SK-N-SH (cell line): ENCODE results near the gene CD86. TPM values are rescaled to one million over a fixed set of nuclear protein-coding genes. Genes with fewer than 3 reads are reported as not detected.

Experiments used
- CTCF ChIA-PET: fragments of 300-600, 350-600 bp; formaldehyde crosslinking; extraction: SDS; loops from one replicate; lab custom pipeline; 2021; lab: Yijun Ruan, JAX
- POLR2A ChIA-PET: fragments of 350-600 bp; sonication (Branson Sonifier 250); formaldehyde crosslinking; extraction: SDS; loops from one replicate; lab custom pipeline; 2020; ENCODE audit warnings: antibody characterized with exemption, inconsistent platforms; lab: Yijun Ruan, JAX
- DNase-seq: peaks from one replicate; pipeline ENCODE4 v3.0.0; 2012
- H2AFZ ChIP-seq: fragments of 200-600 bp; sonication (generic); 2 replicates; pipeline ENCODE4 v1.8.1; 2016; ENCODE audit warnings: antibody characterized with exemption, mild to moderate bottlenecking, low read depth
- H3F3A ChIP-seq: fragments of 200-600 bp; sonication (generic); replicated peaks from 2 replicates; pipeline ENCODE3; 2016; ENCODE audit warnings: antibody characterized with exemption, mild to moderate bottlenecking; ENCODE audit not compliant: insufficient read depth
- H3K27ac ChIP-seq, 2 experiments: fragments of 200-500 bp in 1 of 2; fragments of 200-600 bp in 1 of 2; sonication (Bioruptor generic) in 1 of 2; sonication (generic), shearing (Covaris generic) in 1 of 2; 2 replicates each; pipeline versions ENCODE4 v1.5.1 to v1.6.1; 2014 to 2016; ENCODE audit warnings: low read depth in 2 of 2, inconsistent platforms in 1 of 2, low read length in 1 of 2, mild to moderate bottlenecking in 1 of 2, mixed read lengths in 1 of 2
- H3K27me3 ChIP-seq: fragments of 200-600 bp; sonication (generic), shearing (Covaris generic); 2 replicates; pipeline ENCODE4 v1.6.1; 2016; ENCODE audit warnings: mixed run types; ENCODE audit not compliant: insufficient read depth
- H3K36me3 ChIP-seq, 2 experiments: fragments of 200-500 bp in 1 of 2; fragments of 200-600 bp in 1 of 2; sonication (Bioruptor generic) in 1 of 2; sonication (generic) in 1 of 2; replicated peaks in 1 of 2; 2 replicates each; pipeline versions ENCODE3 to v1.5.1; 2014 to 2016; ENCODE audit warnings: low read length in 1 of 2, mild to moderate bottlenecking in 1 of 2; ENCODE audit not compliant: insufficient read depth in 2 of 2, control insufficient read depth in 1 of 2
- H3K4me1 ChIP-seq, 2 experiments: fragments of 200-500 bp in 1 of 2; fragments of 200-600 bp in 1 of 2; sonication (Bioruptor generic) in 1 of 2; sonication (generic), shearing (Covaris generic) in 1 of 2; 2 replicates each; pipeline versions ENCODE4 v1.5.1 to v1.6.1; 2014 to 2016; ENCODE audit warnings: low read depth in 1 of 2, low read length in 1 of 2, mixed run types in 1 of 2; ENCODE audit not compliant: insufficient read depth in 2 of 2, control insufficient read depth in 1 of 2
- H3K4me2 ChIP-seq: fragments of 200-600 bp; sonication (generic), shearing (Covaris generic); 2 replicates; pipeline ENCODE4 v1.6.1; 2017; ENCODE audit warnings: mixed run types
- H3K4me3 ChIP-seq, 2 experiments: fragments of 200-500 bp in 1 of 2; fragments of 200-600 bp in 1 of 2; sonication (Bioruptor generic) in 1 of 2; sonication (generic), shearing (Covaris generic) in 1 of 2; 2 replicates each; pipeline versions ENCODE4 v1.5.1 to v1.8.1; 2014 to 2016; ENCODE audit warnings: low read depth in 2 of 2, inconsistent platforms in 1 of 2, low read length in 1 of 2, mild to moderate bottlenecking in 1 of 2, mixed read lengths in 1 of 2, moderate library complexity in 1 of 2
- H3K79me2 ChIP-seq: fragments of 200-600 bp; sonication (generic); 2 replicates; pipeline ENCODE4 v1.8.1; 2017; ENCODE audit warnings: mild to moderate bottlenecking; ENCODE audit not compliant: insufficient read depth
- H3K9ac ChIP-seq: fragments of 200-600 bp; sonication (generic); 2 replicates; pipeline ENCODE4 v1.6.1; 2017; ENCODE audit warnings: mixed run types
- H3K9me2 ChIP-seq: fragments of 200-600 bp; sonication (generic); 2 replicates; pipeline ENCODE4 v1.6.1; 2017; ENCODE audit warnings: mixed run types
- H3K9me3 ChIP-seq: fragments of 200-600 bp; sonication (generic); 2 replicates; pipeline ENCODE4 v1.6.1; 2017; ENCODE audit warnings: mixed run types, mild to moderate bottlenecking, moderate library complexity
- H4K20me1 ChIP-seq: fragments of 200-600 bp; sonication (generic); 2 replicates; pipeline ENCODE4 v1.6.1; 2017; ENCODE audit warnings: mild to moderate bottlenecking, mixed run types; ENCODE audit not compliant: insufficient read depth
- CTCF ChIP-seq: fragments of 200-600 bp; sonication (generic); IDR thresholded peaks from 2 replicates; pipeline ENCODE4 v1.6.1; 2017; ENCODE audit warnings: antibody characterized with exemption, mild to moderate bottlenecking, moderate library complexity
- EP300 ChIP-seq, 2 experiments: IDR thresholded peaks; 2 replicates each; pipeline versions ENCODE4 v1.4.0 to v1.6.1; 2012; ENCODE audit warnings: borderline replicate concordance in 1 of 2, low read depth in 1 of 2, low read length in 1 of 2
- FOSL2 ChIP-seq: IDR thresholded peaks from 2 replicates; pipeline ENCODE4 v1.4.0; 2012; ENCODE audit warnings: low read depth, mild to moderate bottlenecking, moderate library complexity, borderline replicate concordance
- FOXJ3 ChIP-seq: sonication (generic); formaldehyde crosslinking; IDR thresholded peaks from 2 replicates; pipeline ENCODE4 v1.5.1; 2020; ENCODE audit warnings: mild to moderate bottlenecking, missing genetic modification reagents
- FOXM1 ChIP-seq: IDR thresholded peaks from 2 replicates; pipeline ENCODE4 v1.4.0; 2012; ENCODE audit warnings: low read depth, mild to moderate bottlenecking
- GATA2 ChIP-seq: sonication (generic); formaldehyde crosslinking; IDR thresholded peaks from 2 replicates; pipeline ENCODE4 v1.5.0; 2020; ENCODE audit warnings: mild to moderate bottlenecking, missing genetic modification reagents
- IRF3 ChIP-seq: fragments of 150-350 bp; IDR thresholded peaks from 2 replicates; pipeline ENCODE4 v1.6.1; 2016; ENCODE audit warnings: mild to moderate bottlenecking, low read depth, low read length
- MAX ChIP-seq: IDR thresholded peaks from 2 replicates; pipeline ENCODE4 v1.4.0; 2012; ENCODE audit warnings: low read depth
- MXI1 ChIP-seq: IDR thresholded peaks from 2 replicates; pipeline ENCODE4 v1.6.1; 2012; ENCODE audit warnings: mild to moderate bottlenecking, low read depth, low read length, improper control_type of control experiment
- NFIC ChIP-seq: IDR thresholded peaks from 2 replicates; pipeline ENCODE4 v1.4.0; 2012; ENCODE audit warnings: borderline replicate concordance
- PBX3 ChIP-seq: IDR thresholded peaks from 2 replicates; pipeline ENCODE4; 2012
- RCOR1 ChIP-seq: fragments of 150-350 bp; IDR thresholded peaks from 2 replicates; pipeline ENCODE4 v1.6.1; 2017; ENCODE audit warnings: antibody characterized with exemption, low read length
- RFX5 ChIP-seq: IDR thresholded peaks from 2 replicates; pipeline ENCODE4 v1.6.1; 2012; ENCODE audit warnings: mild to moderate bottlenecking, improper control_type of control experiment, low read length
- TAF1 ChIP-seq: IDR thresholded peaks from 2 replicates; pipeline ENCODE4 v1.6.1; 2012; ENCODE audit warnings: low read depth, mild to moderate bottlenecking, low read length, moderate library complexity, borderline replicate concordance
- TEAD4 ChIP-seq: IDR thresholded peaks from 2 replicates; pipeline ENCODE4 v1.4.0; 2012; ENCODE audit warnings: mild to moderate bottlenecking, borderline replicate concordance; ENCODE audit not compliant: insufficient read depth
- USF1 ChIP-seq: IDR thresholded peaks from 2 replicates; pipeline ENCODE4 v1.4.0; 2012; ENCODE audit warnings: low read depth, borderline replicate concordance
- USF2 ChIP-seq: fragments of 150-350 bp; IDR thresholded peaks from 2 replicates; pipeline ENCODE4 v1.6.1; 2017; ENCODE audit warnings: antibody characterized with exemption, low read length, low read depth, borderline replicate concordance
- YY1 ChIP-seq: IDR thresholded peaks from 2 replicates; pipeline ENCODE4 v1.4.0; 2012; ENCODE audit warnings: low read depth, mild to moderate bottlenecking
- WGBS: methylation state at CpG from one replicate; pipeline ENCODE4 v1.1.6; 2017; ENCODE audit warnings: low lambda C conversion rate; 5-methylcytosine and 5-hydroxymethylcytosine counted together
- polyA plus RNA-seq, 3 experiments: library from polyadenylated mRNA; depleted of rRNA; stranded (reverse); fragments of >200 nt; gene quantifications; 2 replicates each; pipeline ENCODE4 v1.2.3, GENCODE V29; 2012

CD86 gene
- not detected in 2 replicates for polyA plus RNA-seq (2012; rRNA removed)
- not detected in 2 replicates for polyA plus RNA-seq (2012; cell fraction: cytosol; rRNA removed)
- not detected in 2 replicates for polyA plus RNA-seq (2012; cell fraction: nucleus; rRNA removed)

GRCh38 chr3:122055215-122055614 lies at the start of gene CD86:
Gene CD86 (plus strand): TSS chr3:122055362. CDS start chr3:122055490, 128 bp downstream.
- Histone ChIP-seq H3K27ac (no peak within 1 kb of the TSS), H4K20me1 (no peaks in the 10 kb centered on the region), H2AFZ (no peak within 1 kb of the TSS), H3K27me3 (peaks cover 5% of the 10 kb centered on the region; the same call in 1 of the 2 replicates), H3K36me3 (no peaks in the 10 kb centered on the region), H3K4me2 (no peak within 1 kb of the TSS; the same call in 1 of the 2 replicates), H3K79me2 (no peaks in the 10 kb centered on the region), H3K4me1 (no peaks in the 10 kb centered on the region), H3K9me3 (no peaks in the 10 kb centered on the region), H3K9ac (no peak within 1 kb of the TSS), H3K9me2 (no peaks in the 10 kb centered on the region), H3K4me3 (no peak within 1 kb of the TSS), H3F3A (no peaks in the 10 kb centered on the region)
- POLR2A ChIA-PET, result no interaction called here
- CTCF ChIA-PET, result no interaction called here
- TF ChIP-seq TEAD4, result no peak
- no peak for TF ChIP-seq RFX5
- no peak for TF ChIP-seq IRF3
- TF ChIP-seq USF2, result no peak
- TF ChIP-seq MAX, result no peak
- TF ChIP-seq FOXJ3 (CRISPR knock-in tag), result no peak
- TF ChIP-seq GATA2 (CRISPR knock-in tag), result no peak
- no peak for TF ChIP-seq FOXM1
- no peak for TF ChIP-seq PBX3
- TF ChIP-seq CTCF, result no peak
- no peak for TF ChIP-seq RCOR1
- TF ChIP-seq USF1, result no peak
- no peak for TF ChIP-seq YY1
- no peak for TF ChIP-seq NFIC
- no peak for TF ChIP-seq EP300 (IDR thresholded peaks at IDR 0.05; ENCODE audit: borderline replicate concordance in 1 of 2, low read depth in 1 of 2, low read length in 1 of 2)
- no peak for TF ChIP-seq FOSL2
- TF ChIP-seq TAF1, result no peak
- TF ChIP-seq MXI1, result no peak
- no peak for DNase-seq
- 4% methylated on average over 3 of the region's 3 CpGs for WGBS
